GM15510 (cell line): Measurements from ENCODE around the gene OSBP.

Source experiments
- POLR2A ChIP-seq: IDR thresholded peaks from 3 replicates; pipeline ENCODE4 v1.6.1; 2011; ENCODE audit warnings: borderline replicate concordance; ENCODE audit not compliant: insufficient read length; ENCODE audit errors: extremely low read depth

The OSBP gene

GRCh38 chr11:59615637-59616395 is at the start of gene OSBP:
TSS of gene OSBP (minus strand) at chr11:59615774. CDS start at chr11:59615664, 110 bp downstream.
- peak; percentile 77 for TF ChIP-seq POLR2A

- no peak for TF ChIP-seq POLR2A
These were observed 45.0 kb upstream of the OSBP start for GRCh38 chr11:59660621-59661020.

GRCh38 chr11:59659981-59660380 is 44.4 kb upstream of the OSBP start:
- TF ChIP-seq POLR2A, result no peak

- no peak for TF ChIP-seq POLR2A
These were observed 42.5 kb upstream of the OSBP start for GRCh38 chr11:59658036-59658435.

- TF ChIP-seq POLR2A, result no peak
These were observed 39.3 kb upstream of the OSBP start for GRCh38 chr11:59654893-59655292.

GRCh38 chr11:59647245-59647980 is 31.8 kb upstream of the OSBP start:
- no peak for TF ChIP-seq POLR2A

- TF ChIP-seq POLR2A, result no peak
These were observed 29.0 kb upstream of the OSBP start for GRCh38 chr11:59644528-59644927.

GRCh38 chr11:59643390-59643789 is 27.8 kb upstream of the OSBP start:
- no peak for TF ChIP-seq POLR2A

- no peak for TF ChIP-seq POLR2A
These were observed 25.6 kb upstream of the OSBP start for GRCh38 chr11:59641156-59641555.

GRCh38 chr11:59630493-59630892 is 14.9 kb upstream of the OSBP start:
- no peak for TF ChIP-seq POLR2A

GRCh38 chr11:59629996-59630395 is 14.4 kb upstream of the OSBP start:
- TF ChIP-seq POLR2A, result no peak

GRCh38 chr11:59625703-59626102 is 10.1 kb upstream of the OSBP start:
- TF ChIP-seq POLR2A, result no peak

- TF ChIP-seq POLR2A, result no peak
These were observed 2.3 kb upstream of the OSBP start for GRCh38 chr11:59617876-59618275.

GRCh38 chr11:59616396-59616982 is 915 bp upstream of the OSBP start:
- peak; percentile 40 for TF ChIP-seq POLR2A

GRCh38 chr11:59615120-59615636 is 396 bp downstream of the OSBP start:
- TF ChIP-seq POLR2A, result no peak
